Kidney epithelial cell (primary cell): Measurements from ENCODE around the gene KCNQ1. TPM values are rescaled to one million over a fixed set of nuclear protein-coding genes. Genes with fewer than 3 reads are reported as not detected.

Experiments used
- DNase-seq: peaks from one replicate; pipeline ENCODE4 v3.0.0-alpha.2; 2010; ENCODE audit warnings: low read depth
- H3K27me3 ChIP-seq: 2 replicates; pipeline ENCODE4 v1.6.0; 2011; ENCODE audit warnings: low read length; ENCODE audit not compliant: control insufficient read depth, insufficient read depth
- H3K36me3 ChIP-seq: 2 replicates; pipeline ENCODE4 v1.5.1; 2011; ENCODE audit warnings: low read length; ENCODE audit not compliant: control insufficient read depth, insufficient read depth
- H3K4me3 ChIP-seq: 2 replicates; pipeline ENCODE4 v1.5.1; 2011; ENCODE audit warnings: low read depth, mild to moderate bottlenecking, control low read depth, low read length
- CTCF ChIP-seq: IDR thresholded peaks from 2 replicates; pipeline ENCODE4 v1.5.1; 2011; ENCODE audit warnings: mild to moderate bottlenecking, moderate library complexity, low read length, control low read depth, inconsistent platforms; ENCODE audit not compliant: insufficient read depth, poor library complexity, severe bottlenecking
- total RNA-seq: library from RNA; depleted of rRNA; stranded (reverse); fragments of >200 nt; gene quantifications from 2 replicates; pipeline ENCODE4 v1.2.3, GENCODE V29; 2015

Gene KCNQ1
- total RNA-seq, 1 donor from 2014 or later = 2.3 TPM

- TF ChIP-seq CTCF = no peak
- DNase-seq = no peak
- no peak overlapping the region for H3K4me3 ChIP-seq
- peaks cover 4% of the 10 kb centered on the region for H3K27me3 ChIP-seq
- H3K36me3 ChIP-seq = no peaks in the 10 kb centered on the region
Measured at GRCh38 chr11:2541881-2542361, 97.1 kb downstream of the KCNQ1 start.

GRCh38 chr11:2542406-2542805 is 97.6 kb downstream of the KCNQ1 start:
- H3K27me3 ChIP-seq = peaks cover 4% of the 10 kb centered on the region
- no peak for TF ChIP-seq CTCF
- DNase-seq = no peak
- no peaks in the 10 kb centered on the region for H3K36me3 ChIP-seq
- H3K4me3 ChIP-seq = no peak overlapping the region

- no peak for DNase-seq
- Histone ChIP-seq H3K27me3 (peaks cover 2% of the 10 kb centered on the region), H3K36me3 (no peaks in the 10 kb centered on the region), H3K4me3 (no peak overlapping the region)
- TF ChIP-seq CTCF = no peak
Measured at GRCh38 chr11:2547806-2548205, 103.0 kb downstream of the KCNQ1 start.

GRCh38 chr11:2548596-2548995 is 103.8 kb downstream of the KCNQ1 start:
- DNase-seq = no peak
- Histone ChIP-seq H3K4me3 (no peak overlapping the region), H3K36me3 (no peaks in the 10 kb centered on the region), H3K27me3 (peaks cover 2% of the 10 kb centered on the region)
- no peak for TF ChIP-seq CTCF

- Histone ChIP-seq H3K27me3 (peaks cover 2% of the 10 kb centered on the region), H3K4me3 (no peak overlapping the region), H3K36me3 (no peaks in the 10 kb centered on the region)
- no peak for DNase-seq
- no peak for TF ChIP-seq CTCF
Measured at GRCh38 chr11:2549080-2549479, 104.3 kb downstream of the KCNQ1 start.

- no peak for DNase-seq
- H3K4me3 ChIP-seq = no peak overlapping the region
- no peak for TF ChIP-seq CTCF
- H3K36me3 ChIP-seq = no peaks in the 10 kb centered on the region
- peaks cover 2% of the 10 kb centered on the region for H3K27me3 ChIP-seq
Measured at GRCh38 chr11:2549491-2549875, 104.7 kb downstream of the KCNQ1 start.
